Keratinocyte (primary cell): ENCODE data around the gene GFRA4. TPM values are rescaled to one million over a fixed set of nuclear protein-coding genes. Genes with fewer than 3 reads are reported as not detected.

Experiments used
- DNase-seq: peaks from one replicate; pipeline ENCODE4 v3.0.0-alpha.2; 2011; ENCODE audit warnings: low read depth, missing footprints, low spot score
- FAIRE-seq: peaks from 2 replicates; lab custom pipeline; 2011; peaks lifted over from hg19 to GRCh38; lab: Jason Lieb, UNC
- H2AFZ ChIP-seq: 2 replicates; pipeline ENCODE4 v1.6.0; 2012; ENCODE audit warnings: low read length, control low read depth, inconsistent platforms; ENCODE audit not compliant: control insufficient read depth
- H3K27ac ChIP-seq: 2 replicates; pipeline ENCODE4 v1.5.1; 2011; ENCODE audit warnings: low read length; ENCODE audit not compliant: control insufficient read depth, insufficient read depth
- H3K27me3 ChIP-seq: 3 replicates; pipeline ENCODE4 v1.6.0; 2011; ENCODE audit warnings: low read length; ENCODE audit not compliant: control insufficient read depth, insufficient read depth; ENCODE audit errors: extremely low read depth
- H3K36me3 ChIP-seq, 2 experiments: 2 replicates in 1 of 2; 3 replicates in 1 of 2; pipeline ENCODE4 v1.5.1; 2011; ENCODE audit warnings: low read length in 2 of 2, mild to moderate bottlenecking in 1 of 2; ENCODE audit not compliant: control insufficient read depth in 2 of 2, insufficient read depth in 2 of 2; ENCODE audit errors: extremely low read depth in 1 of 2
- H3K4me1 ChIP-seq: 3 replicates; pipeline ENCODE4 v1.5.1; 2011; ENCODE audit warnings: low read length; ENCODE audit not compliant: control insufficient read depth, insufficient read depth; ENCODE audit errors: extremely low read depth
- H3K4me2 ChIP-seq: 3 replicates; pipeline ENCODE4 v1.6.0; 2011; ENCODE audit warnings: low read depth, low read length; ENCODE audit not compliant: control insufficient read depth, insufficient read depth; ENCODE audit errors: extremely low read depth
- H3K4me3 ChIP-seq, 3 experiments: fragments of 200-600 bp in 1 of 3; sonication (generic) in 1 of 3; 2 replicates in 2 of 3; 3 replicates in 1 of 3; pipeline ENCODE4 v1.5.1; 2011 to 2016; ENCODE audit warnings: low read length in 3 of 3, mild to moderate bottlenecking in 3 of 3, control low read depth in 2 of 3, inconsistent platforms in 1 of 3, low read depth in 1 of 3, mixed read lengths in 1 of 3, mixed run types in 1 of 3, moderate library complexity in 1 of 3; ENCODE audit not compliant: control insufficient read depth in 2 of 3, insufficient read depth in 2 of 3; ENCODE audit errors: extremely low read depth in 1 of 3
- H3K79me2 ChIP-seq: 2 replicates; pipeline ENCODE4 v1.6.0; 2012; ENCODE audit warnings: low read length; ENCODE audit not compliant: control insufficient read depth, insufficient read depth
- H3K9ac ChIP-seq: 3 replicates; pipeline ENCODE4 v1.6.0; 2011; ENCODE audit warnings: low read length; ENCODE audit not compliant: control insufficient read depth, insufficient read depth; ENCODE audit errors: extremely low read depth
- H3K9me1 ChIP-seq: 3 replicates; pipeline ENCODE4 v1.6.0; 2011; ENCODE audit warnings: low read length; ENCODE audit not compliant: control insufficient read depth, insufficient read depth; ENCODE audit errors: extremely low read depth
- H3K9me3 ChIP-seq: 2 replicates; pipeline ENCODE4 v1.5.1; 2012; ENCODE audit warnings: low read depth, low read length; ENCODE audit not compliant: control insufficient read depth
- H4K20me1 ChIP-seq: 3 replicates; pipeline ENCODE4 v1.6.0; 2011; ENCODE audit warnings: low read length; ENCODE audit not compliant: control insufficient read depth, insufficient read depth; ENCODE audit errors: extremely low read depth
- CTCF ChIP-seq, 3 experiments: IDR thresholded peaks in 1 of 3; conservative IDR thresholded peaks in 1 of 3; optimal IDR thresholded peaks in 1 of 3; 2 replicates in 2 of 3; 3 replicates in 1 of 3; pipeline versions ENCODE3 to v1.5.1; 2011; ENCODE audit warnings: low read length in 3 of 3, mild to moderate bottlenecking in 3 of 3, moderate library complexity in 2 of 3, control low read depth in 1 of 3, inconsistent platforms in 1 of 3; ENCODE audit not compliant: insufficient read depth in 2 of 3; ENCODE audit errors: extremely low read depth in 1 of 3
- EZH2 ChIP-seq: IDR thresholded peaks from one replicate; pipeline ENCODE4 v1.6.1; 2012; ENCODE audit warnings: inconsistent platforms, mild to moderate bottlenecking, low read length, moderate library complexity
- dilution Hi-C: fragments of 300-500 bp; cut with MboI; formaldehyde crosslinking; loops from one replicate; pipeline ENCODE4 v1.7.0; 2020; ENCODE audit warnings: low sequenced_read_pairs; ENCODE audit not compliant: extremely low pct_ligation_motif_present
- polyA plus RNA-seq, 5 experiments: library from polyadenylated mRNA; depleted of rRNA in 3 of 5; stranded (reverse) in 3 of 5; stranded (forward) in 1 of 5; unstranded in 1 of 5; fragments of >200 nt; gene quantifications; 1 replicate in 1 of 5; 2 replicates in 3 of 5; 3 replicates in 1 of 5; pipeline versions ENCODE4 v1.2.1 to v1.2.3, GENCODE V29; 2011 to 2012; ENCODE audit warnings: missing spikeins in 2 of 5, low read depth in 1 of 5, low replicate concordance in 1 of 5

The GFRA4 gene
- polyA plus RNA-seq, 1 donor (not counting 4 experiments of a cell fraction or from before 2014, with no cell fraction given) = not detected

DNA sequence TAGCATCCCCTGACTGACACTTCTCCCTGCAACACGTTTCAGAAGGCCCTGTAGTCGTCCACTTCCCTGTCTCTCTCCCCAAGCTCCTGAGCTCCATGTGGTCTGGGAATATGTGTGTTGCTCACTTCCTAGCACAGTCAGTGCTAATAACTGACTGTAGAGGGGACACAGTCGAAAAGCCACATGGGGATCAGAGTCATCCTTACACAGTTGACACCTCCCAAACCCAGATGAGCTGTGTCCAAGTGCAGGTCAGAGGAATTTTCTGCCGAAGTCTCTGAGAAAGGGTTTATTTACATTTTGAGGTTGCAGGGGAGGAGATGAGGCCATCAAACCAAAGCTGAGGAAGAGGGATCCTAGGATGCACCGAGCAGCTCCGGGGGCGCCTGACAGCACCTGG, 22.1 kb upstream of the GFRA4 start:
- H3K27me3 ChIP-seq = peaks cover 33% of the 10 kb centered on the region
- no peak overlapping the region for H3K4me2 ChIP-seq
- H3K9me1 ChIP-seq = no peaks in the 10 kb centered on the region
- no peaks in the 10 kb centered on the region for H3K9me3 ChIP-seq
- TF ChIP-seq EZH2 (no peak), CTCF (optimal IDR thresholded peaks at IDR 0.05 in 1 of 3, IDR thresholded peaks at IDR 0.05 in 1 of 3, conservative IDR thresholded peaks at IDR 0.05 in 1 of 3; ENCODE audit: extremely low read depth in 1 of 3, insufficient read depth in 2 of 3, low read length in 3 of 3) (no peak)
- DNase-seq (no peak), FAIRE-seq (no peak)
- no peak overlapping the region for H2AFZ ChIP-seq
- H3K36me3 ChIP-seq = no peaks in the 10 kb centered on the region
- no peak overlapping the region for H3K4me3 ChIP-seq
- dilution Hi-C loops = no loop called here
- no peaks in the 10 kb centered on the region for H3K4me1 ChIP-seq
- H3K79me2 ChIP-seq = no peaks in the 10 kb centered on the region
- no peaks in the 10 kb centered on the region for H4K20me1 ChIP-seq
- H3K27ac ChIP-seq = no peak overlapping the region
- H3K9ac ChIP-seq = no peak overlapping the region

- H4K20me1 ChIP-seq = no peaks in the 10 kb centered on the region
- H3K27me3 ChIP-seq = peaks cover 45% of the 10 kb centered on the region
- H2AFZ ChIP-seq = no peak within 1 kb of the TSS
- no peaks in the 10 kb centered on the region for H3K36me3 ChIP-seq
- TF ChIP-seq CTCF (optimal IDR thresholded peaks at IDR 0.05 in 1 of 3, IDR thresholded peaks at IDR 0.05 in 1 of 3, conservative IDR thresholded peaks at IDR 0.05 in 1 of 3; ENCODE audit: extremely low read depth in 1 of 3, insufficient read depth in 2 of 3, low read length in 3 of 3) (no peak), EZH2 (peak; percentile 67)
- H3K79me2 ChIP-seq = no peaks in the 10 kb centered on the region
- FAIRE-seq (no peak), DNase-seq (no peak)
- no peak within 1 kb of the TSS for H3K4me2 ChIP-seq
- no peak within 1 kb of the TSS for H3K27ac ChIP-seq
- H3K9me3 ChIP-seq = no peaks in the 10 kb centered on the region
- no peaks in the 10 kb centered on the region for H3K4me1 ChIP-seq
- no peaks in the 10 kb centered on the region for H3K9me1 ChIP-seq
- no peak within 1 kb of the TSS for H3K9ac ChIP-seq
- H3K4me3 ChIP-seq = no peak within 1 kb of the TSS
- dilution Hi-C loops = no loop called here
These were observed 19.0 kb upstream of the GFRA4 start, which contains the start of gene ADAM33 for GRCh38 chr20:3681931-3682781. Gene ADAM33, minus strand, starts transcription at chr20:3682010. Its CDS starts 6 bp downstream, at chr20:3682004.
